SH-SY5Y (cell line): ENCODE data around the gene DIS3L2.

ENCODE experiments used
- GATA2 ChIP-seq: IDR thresholded peaks from 2 replicates; pipeline ENCODE4 v1.6.1; 2011; ENCODE audit warnings: mild to moderate bottlenecking, low read depth, low read length
- GATA3 ChIP-seq: IDR thresholded peaks from 2 replicates; pipeline ENCODE4 v1.6.1; 2011; ENCODE audit warnings: low read depth, mild to moderate bottlenecking, low read length, moderate library complexity

DNA sequence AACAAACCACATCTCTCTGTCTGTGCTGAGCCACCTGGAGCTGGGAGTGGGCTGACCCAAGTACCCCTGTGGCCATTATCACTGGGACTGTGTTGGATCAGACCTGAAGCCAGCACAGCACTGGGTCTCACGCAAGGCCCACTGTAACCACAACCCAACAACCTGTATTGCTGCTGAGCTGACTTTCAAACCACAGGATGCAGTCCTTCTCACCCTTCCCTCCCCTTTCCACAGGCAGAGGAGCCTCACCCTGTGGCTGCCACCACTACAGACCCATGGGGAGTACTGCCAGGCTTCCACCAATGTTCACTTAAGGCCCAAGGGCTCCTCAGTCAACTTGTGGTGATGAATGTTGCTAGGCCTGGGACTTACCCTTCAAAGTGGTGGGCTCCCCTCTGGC lies 135.7 kb downstream of the DIS3L2 start:
- TF ChIP-seq GATA2 (no peak), GATA3 (no peak)
